Muscle layer of duodenum (tissue), 2 donors: ENCODE measurements around the gene LPP.

ENCODE experiments used
- H3K27ac ChIP-seq: one replicate; pipeline ENCODE4 v1.7.0; 2013; ENCODE audit warnings: mild to moderate bottlenecking, low read length
- H3K27me3 ChIP-seq: one replicate; pipeline ENCODE4 v1.7.0; 2013; ENCODE audit warnings: low read depth, mild to moderate bottlenecking, control low read depth, low read length
- H3K36me3 ChIP-seq, 2 donors: one replicate each; pipeline ENCODE4 v1.7.0; 2013; ENCODE audit warnings: low read length in 2 of 2, control low read depth in 1 of 2, mild to moderate bottlenecking in 1 of 2; ENCODE audit not compliant: insufficient read depth in 2 of 2, control insufficient read depth in 1 of 2
- H3K4me1 ChIP-seq, 2 donors: one replicate each; pipeline ENCODE4 v1.7.0; 2013; ENCODE audit warnings: low read length in 2 of 2, mild to moderate bottlenecking in 2 of 2, control low read depth in 1 of 2, moderate library complexity in 1 of 2; ENCODE audit not compliant: insufficient read depth in 2 of 2, control insufficient read depth in 1 of 2
- H3K4me3 ChIP-seq, 2 donors: one replicate each; pipeline ENCODE4 v1.7.0; 2013; ENCODE audit warnings: low read length in 2 of 2, low read depth in 1 of 2, mild to moderate bottlenecking in 1 of 2
- H3K9me3 ChIP-seq, 2 donors: one replicate each; pipeline ENCODE4 v1.7.0; 2013; ENCODE audit warnings: low read length in 2 of 2, control low read depth in 1 of 2, mild to moderate bottlenecking in 1 of 2; ENCODE audit not compliant: control insufficient read depth in 1 of 2
- donor health status: healthy.

The LPP gene

GRCh38 chr3:188670446-188670845 lies 516.5 kb downstream of the LPP start:
- Histone ChIP-seq H3K9me3 (no peaks in the 10 kb centered on the region), H3K27ac (no peak overlapping the region), H3K36me3 (peaks cover 0 to 5% of the 10 kb centered on the region in 2 donors), H3K4me3 (no peak overlapping the region), H3K27me3 (no peaks in the 10 kb centered on the region), H3K4me1 (peaks cover 0 to 8% of the 10 kb centered on the region in 2 donors)

- no peaks in the 10 kb centered on the region for H3K9me3 ChIP-seq
- H3K27me3 ChIP-seq: no peaks in the 10 kb centered on the region
- H3K36me3 ChIP-seq: peaks cover 0 to 5% of the 10 kb centered on the region in 2 donors
- peaks cover 0 to 8% of the 10 kb centered on the region in 2 donors for H3K4me1 ChIP-seq
- H3K27ac ChIP-seq: no peak overlapping the region
- H3K4me3 ChIP-seq: no peak overlapping the region
These were observed 518.0 kb downstream of the LPP start for GRCh38 chr3:188671971-188672370.

- Histone ChIP-seq H3K4me3 (no peak overlapping the region), H3K36me3 (peaks cover 0 to 5% of the 10 kb centered on the region in 2 donors), H3K27me3 (no peaks in the 10 kb centered on the region), H3K27ac (no peak overlapping the region), H3K9me3 (no peaks in the 10 kb centered on the region), H3K4me1 (peaks cover 0 to 8% of the 10 kb centered on the region in 2 donors)
These were observed 518.9 kb downstream of the LPP start for GRCh38 chr3:188672840-188673239.

GRCh38 chr3:188673646-188674186 lies 519.8 kb downstream of the LPP start:
- Histone ChIP-seq H3K4me1 (peaks cover 0 to 8% of the 10 kb centered on the region in 2 donors), H3K27ac (no peak overlapping the region), H3K9me3 (no peaks in the 10 kb centered on the region), H3K27me3 (no peaks in the 10 kb centered on the region), H3K4me3 (no peak overlapping the region), H3K36me3 (peaks cover 0 to 5% of the 10 kb centered on the region in 2 donors)

- H3K4me3 ChIP-seq: no peak overlapping the region
- H3K4me1 ChIP-seq: peaks cover 0 to 8% of the 10 kb centered on the region in 2 donors
- no peaks in the 10 kb centered on the region for H3K27me3 ChIP-seq
- peaks cover 0 to 5% of the 10 kb centered on the region in 2 donors for H3K36me3 ChIP-seq
- H3K27ac ChIP-seq: no peak overlapping the region
- no peaks in the 10 kb centered on the region for H3K9me3 ChIP-seq
These were observed 520.6 kb downstream of the LPP start for GRCh38 chr3:188674595-188674994.

GRCh38 chr3:188677344-188677743 lies 523.4 kb downstream of the LPP start:
- H3K36me3 ChIP-seq: peaks cover 0 to 5% of the 10 kb centered on the region in 2 donors
- peaks cover 0 to 7% of the 10 kb centered on the region in 2 donors for H3K4me1 ChIP-seq
- no peak overlapping the region for H3K4me3 ChIP-seq
- no peaks in the 10 kb centered on the region for H3K9me3 ChIP-seq
- no peak overlapping the region for H3K27ac ChIP-seq
- no peaks in the 10 kb centered on the region for H3K27me3 ChIP-seq

GRCh38 chr3:188680189-188680588 lies 526.2 kb downstream of the LPP start:
- peaks cover 0 to 7% of the 10 kb centered on the region in 2 donors for H3K4me1 ChIP-seq

GRCh38 chr3:188680605-188681004 lies 526.6 kb downstream of the LPP start:
- H3K27ac ChIP-seq: peak overlapping the region; percentile 28
- peaks cover 0 to 7% of the 10 kb centered on the region in 2 donors for H3K36me3 ChIP-seq
- no peak overlapping the region for H3K4me3 ChIP-seq
- H3K27me3 ChIP-seq: no peaks in the 10 kb centered on the region
- H3K4me1 ChIP-seq: peaks cover 0 to 7% of the 10 kb centered on the region in 2 donors
- H3K9me3 ChIP-seq: no peaks in the 10 kb centered on the region

More at GRCh38 chr3:188680189-188680588, 526.2 kb downstream of the LPP start:
- Histone ChIP-seq H3K9me3 (no peaks in the 10 kb centered on the region), H3K36me3 (peaks cover 0 to 7% of the 10 kb centered on the region in 2 donors), H3K4me3 (no peak overlapping the region), H3K27me3 (no peaks in the 10 kb centered on the region), H3K27ac (peak overlapping the region; percentile 28)

- Histone ChIP-seq H3K4me3 (no peak overlapping the region), H3K9me3 (no peaks in the 10 kb centered on the region), H3K27me3 (no peaks in the 10 kb centered on the region), H3K27ac (peak overlapping the region; percentile 42), H3K4me1 (peaks cover 0 to 7% of the 10 kb centered on the region in 2 donors), H3K36me3 (peaks cover 0 to 7% of the 10 kb centered on the region in 2 donors)
These were observed 528.4 kb downstream of the LPP start for GRCh38 chr3:188682316-188682715.

- Histone ChIP-seq H3K27ac (peak overlapping the region; percentile 42), H3K4me1 (peaks cover 0 to 7% of the 10 kb centered on the region in 2 donors), H3K9me3 (no peaks in the 10 kb centered on the region), H3K4me3 (no peak overlapping the region), H3K27me3 (no peaks in the 10 kb centered on the region), H3K36me3 (peaks cover 0 to 7% of the 10 kb centered on the region in 2 donors)
These were observed 529.1 kb downstream of the LPP start for GRCh38 chr3:188683032-188683521.

- Histone ChIP-seq H3K9me3 (no peaks in the 10 kb centered on the region), H3K27me3 (no peaks in the 10 kb centered on the region), H3K27ac (no peak overlapping the region), H3K4me3 (no peak overlapping the region), H3K4me1 (peaks cover 7 to 18% of the 10 kb centered on the region in 2 donors), H3K36me3 (peaks cover 0 to 7% of the 10 kb centered on the region in 2 donors)
These were observed 530.3 kb downstream of the LPP start for GRCh38 chr3:188684276-188684675.

- no peaks in the 10 kb centered on the region for H3K27me3 ChIP-seq
- no peak overlapping the region for H3K27ac ChIP-seq
- H3K36me3 ChIP-seq: peaks cover 0 to 7% of the 10 kb centered on the region in 2 donors
- H3K4me3 ChIP-seq: no peak overlapping the region
- H3K9me3 ChIP-seq: no peaks in the 10 kb centered on the region
- peaks cover 7 to 22% of the 10 kb centered on the region in 2 donors for H3K4me1 ChIP-seq
These were observed 531.8 kb downstream of the LPP start for GRCh38 chr3:188685789-188686188.
